PC-3 (cell line): ENCODE measurements around the gene TAMM41. TPM values are rescaled to one million over a fixed set of nuclear protein-coding genes. Genes with fewer than 3 reads are reported as not detected.
A peak's percentile ranks its signal among the peaks of the same experiment; 100 is the strongest.
"Not testable (repeated sequence)": the region's sequence is repeated elsewhere in the genome, so short reads cannot be mapped to it uniquely, and the experiment has no call there.

Experiments
- ATAC-seq: fragments of 200-7000 bp; cut with Tn5 transposase; 2 replicates; pipeline ENCODE4 v1.9.1; 2020; ENCODE audit warnings: mild to moderate bottlenecking, moderate library complexity
- BruUV-seq: library from RNA; stranded (reverse); fragments of 400-500 nt; replicated peaks from 2 replicates; lab custom pipeline; 2021; lab: Mats Ljungman, UMichigan
- CTCF ChIA-PET: fragments of 300-600 bp; sonication (Branson Sonifier 250); formaldehyde crosslinking; loops from one replicate; lab custom pipeline; 2022; ENCODE audit warnings: antibody characterized with exemption; lab: Charles Lee
- POLR2A ChIA-PET: fragments of 300-600 bp; sonication (Branson Sonifier 250); formaldehyde crosslinking; loops from one replicate; lab custom pipeline; 2022; ENCODE audit warnings: antibody characterized with exemption; ENCODE audit not compliant: unreplicated experiment; lab: Charles Lee
- DNase-seq: peaks from one replicate; pipeline ENCODE4 v3.0.0-alpha.2; 2015
- H2AFZ ChIP-seq: fragments of 300-600 bp; sonication (generic); 2 replicates; pipeline ENCODE4 v1.6.0; 2016; ENCODE audit warnings: antibody characterized with exemption, low read length
- H3F3A ChIP-seq: fragments of 300-600 bp; sonication (generic); one replicate; pipeline ENCODE4 v1.6.0; 2017; ENCODE audit warnings: antibody characterized with exemption, low read length, control low read depth, mild to moderate bottlenecking; ENCODE audit not compliant: unreplicated experiment
- H3K27ac ChIP-seq: fragments of 300-600 bp; sonication (generic); 2 replicates; pipeline ENCODE4 v1.5.1; 2016; ENCODE audit warnings: mild to moderate bottlenecking, low read length
- H3K27me3 ChIP-seq: fragments of 300-600 bp; sonication (generic); 2 replicates; pipeline ENCODE4 v1.6.1; 2016; ENCODE audit warnings: low read length, mixed read lengths
- H3K36me3 ChIP-seq: fragments of 300-600 bp; sonication (generic); 2 replicates; pipeline ENCODE4 v1.6.1; 2016; ENCODE audit warnings: low read depth, mixed run types, low read length, mixed read lengths
- H3K4me1 ChIP-seq: fragments of 300-600 bp; sonication (generic); 2 replicates; pipeline ENCODE4 v1.5.1; 2016; ENCODE audit warnings: low read length; ENCODE audit not compliant: insufficient read depth
- H3K4me2 ChIP-seq: fragments of 300-600 bp; sonication (generic); 2 replicates; pipeline ENCODE4 v1.6.0; 2016; ENCODE audit warnings: low read length
- H3K4me3 ChIP-seq: fragments of 300-600 bp; sonication (generic); 2 replicates; pipeline ENCODE4 v1.5.1; 2016; ENCODE audit warnings: mild to moderate bottlenecking, low read length, mixed read lengths
- H3K79me2 ChIP-seq: fragments of 300-600 bp; sonication (generic); 2 replicates; pipeline ENCODE4 v1.6.1; 2017; ENCODE audit warnings: low read length, mixed read lengths
- H3K9ac ChIP-seq: fragments of 300-600 bp; sonication (generic); 2 replicates; pipeline ENCODE4 v1.6.0; 2016; ENCODE audit warnings: mild to moderate bottlenecking, low read length
- H3K9me2 ChIP-seq: fragments of 300-600 bp; sonication (generic); replicated peaks from 2 replicates; pipeline ENCODE4 v1.6.1; 2016; ENCODE audit warnings: mixed run types, low read length, mixed read lengths
- H3K9me3 ChIP-seq: fragments of 300-600 bp; sonication (generic); 2 replicates; pipeline ENCODE4 v1.6.1; 2016; ENCODE audit warnings: low read length, mixed read lengths
- H4K20me1 ChIP-seq: fragments of 300-600 bp; sonication (generic); 2 replicates; pipeline ENCODE4 v1.6.1; 2016; ENCODE audit warnings: low read length, mixed read lengths
- CTCF ChIP-seq: fragments of 300-600 bp; sonication (generic); conservative IDR thresholded peaks from 2 replicates; pipeline ENCODE4 v1.5.1; 2017; ENCODE audit warnings: antibody characterized with exemption, low read depth, mild to moderate bottlenecking, low read length
- EZH2 ChIP-seq: fragments of 300-600 bp; sonication (generic); IDR thresholded peaks from one replicate; pipeline ENCODE4 v1.6.1; 2017; ENCODE audit warnings: antibody characterized with exemption, mild to moderate bottlenecking, low read length; ENCODE audit not compliant: unreplicated experiment
- EZH2phosphoT487 ChIP-seq: fragments of 300-600 bp; sonication (generic); IDR thresholded peaks from 2 replicates; pipeline ENCODE4 v1.6.1; 2018; ENCODE audit warnings: mild to moderate bottlenecking, antibody characterized with exemption, low read length, borderline replicate concordance
- intact Hi-C: fragments of 100-400 bp; cut with micrococcal nuclease; formaldehyde crosslinking; loops from 2 replicates; pipeline ENCODE4 v1.9.0; 2023
- total RNA-seq: library from RNA; depleted of rRNA; stranded (reverse); fragments of >200 nt; gene quantifications from 2 replicates; pipeline ENCODE4 v1.2.3, GENCODE V29; 2014

The TAMM41 gene
- total RNA-seq, 1 experiment from 2014 or later: 10.5 TPM

GRCh38 chr3:11757929-11758328, 88.8 kb downstream of the TAMM41 start:
- no peak overlapping the region for H3K9ac ChIP-seq

GRCh38 chr3:11757441-11757875, 89.2 kb downstream of the TAMM41 start:
- Histone ChIP-seq H3K36me3 (no peaks in the 10 kb centered on the region), H3K4me3 (no peak overlapping the region), H3K9me2 (no peaks in the 10 kb centered on the region), H3K27ac (no peak overlapping the region), H3K4me1 (no peaks in the 10 kb centered on the region), H3K9me3 (no peaks in the 10 kb centered on the region), H3K9ac (no peak overlapping the region), H3F3A (no peaks in the 10 kb centered on the region), H3K4me2 (no peak overlapping the region), H3K27me3 (no peaks in the 10 kb centered on the region), H2AFZ (no peak overlapping the region), H3K79me2 (no peaks in the 10 kb centered on the region), H4K20me1 (no peaks in the 10 kb centered on the region)
- ATAC-seq: no peak
- DNase-seq: peak; percentile 41
- ChIA-PET POLR2A (no interaction called here), CTCF (no interaction called here)
- intact Hi-C loops: no loop called here
- no TSS peak for BruUV-seq
- TF ChIP-seq EZH2: no peak

More at GRCh38 chr3:11757929-11758328, 88.8 kb downstream of the TAMM41 start:
- no peaks in the 10 kb centered on the region for H3K4me1 ChIP-seq
- no peaks in the 10 kb centered on the region for H3K27me3 ChIP-seq
- POLR2A ChIA-PET: no interaction called here
- H3K4me3 ChIP-seq: no peak overlapping the region
- no peak overlapping the region for H2AFZ ChIP-seq
- BruUV-seq: no TSS peak
- no peak overlapping the region for H3K4me2 ChIP-seq
- H3K9me2 ChIP-seq: no peaks in the 10 kb centered on the region
- no peaks in the 10 kb centered on the region for H4K20me1 ChIP-seq
- ATAC-seq (no peak), DNase-seq (no peak)
- H3K9me3 ChIP-seq: no peaks in the 10 kb centered on the region
- CTCF ChIA-PET: no interaction called here
- H3K27ac ChIP-seq: no peak overlapping the region
- H3K36me3 ChIP-seq: no peaks in the 10 kb centered on the region
- intact Hi-C loops: no loop called here
- TF ChIP-seq EZH2 (no peak), CTCF (no peak), EZH2phosphoT487 (no peak)
- H3F3A ChIP-seq: no peaks in the 10 kb centered on the region
- no peaks in the 10 kb centered on the region for H3K79me2 ChIP-seq

- BruUV-seq: no TSS peak
- H4K20me1 ChIP-seq: no peaks in the 10 kb centered on the region
- CTCF ChIA-PET: no interaction called here
- no peaks in the 10 kb centered on the region for H3K9me2 ChIP-seq
- H3F3A ChIP-seq: no peaks in the 10 kb centered on the region
- POLR2A ChIA-PET: no interaction called here
- H3K9ac ChIP-seq: no peak overlapping the region
- no peaks in the 10 kb centered on the region for H3K79me2 ChIP-seq
- DNase-seq (no peak), ATAC-seq (no peak)
- intact Hi-C loops: no loop called here
- no peak overlapping the region for H3K27ac ChIP-seq
- no peak overlapping the region for H2AFZ ChIP-seq
- H3K27me3 ChIP-seq: no peaks in the 10 kb centered on the region
- H3K36me3 ChIP-seq: no peaks in the 10 kb centered on the region
- H3K4me3 ChIP-seq: no peak overlapping the region
- H3K4me2 ChIP-seq: no peak overlapping the region
- H3K4me1 ChIP-seq: no peaks in the 10 kb centered on the region
- H3K9me3 ChIP-seq: no peaks in the 10 kb centered on the region
- TF ChIP-seq CTCF: no peak
- no peak for TF ChIP-seq EZH2
- TF ChIP-seq EZH2phosphoT487: no peak
Observed at GRCh38 chr3:11755276-11755675, 91.4 kb downstream of the TAMM41 start.

- H3K9me3 ChIP-seq, H3K4me1 ChIP-seq, H3K36me3 ChIP-seq, H3K9ac ChIP-seq, ATAC-seq, intact Hi-C loops, H3F3A ChIP-seq, POLR2A ChIA-PET, H3K4me2 ChIP-seq, CTCF ChIA-PET, DNase-seq, H3K4me3 ChIP-seq, H2AFZ ChIP-seq, BruUV-seq, H3K27ac ChIP-seq, H3K9me2 ChIP-seq, H3K79me2 ChIP-seq, H3K27me3 ChIP-seq, H4K20me1 ChIP-seq: not testable (repeated sequence)
Observed at GRCh38 chr3:11752254-11752653, 94.4 kb downstream of the TAMM41 start.

GRCh38 chr3:11748306-11748705, 98.4 kb downstream of the TAMM41 start:
- H3K9ac ChIP-seq, CTCF ChIA-PET, POLR2A ChIA-PET, H3K4me2 ChIP-seq, H3K27ac ChIP-seq, H3K79me2 ChIP-seq, H3K27me3 ChIP-seq, H4K20me1 ChIP-seq, H3K9me2 ChIP-seq, H3K9me3 ChIP-seq, H2AFZ ChIP-seq, intact Hi-C loops, DNase-seq, BruUV-seq, H3F3A ChIP-seq, ATAC-seq, H3K4me1 ChIP-seq, H3K36me3 ChIP-seq, H3K4me3 ChIP-seq: not testable (repeated sequence)
